DOHH2 (cell line): ENCODE results near the gene CYP2J2.

Source experiments
- H3F3A ChIP-seq: fragments of 200-600 bp; sonication (generic), shearing (Covaris generic); 2 replicates; pipeline ENCODE4 v1.6.0; 2016; ENCODE audit warnings: antibody characterized with exemption, mild to moderate bottlenecking; ENCODE audit not compliant: control insufficient read depth, insufficient read depth
- H3K27ac ChIP-seq: fragments of 200-600 bp; sonication (generic); 2 replicates; pipeline ENCODE4 v1.5.1; 2014; ENCODE audit warnings: low read depth, mild to moderate bottlenecking, low read length, moderate library complexity
- H3K27me3 ChIP-seq: fragments of 200-600 bp; sonication (generic); 2 replicates; pipeline ENCODE4 v1.6.1; 2014; ENCODE audit warnings: mild to moderate bottlenecking, low read length, mixed read lengths; ENCODE audit not compliant: control insufficient read depth
- H3K36me3 ChIP-seq: fragments of 200-600 bp; sonication (generic); 2 replicates; pipeline ENCODE4 v1.6.1; 2014; ENCODE audit warnings: mild to moderate bottlenecking, low read length, moderate library complexity, mixed read lengths; ENCODE audit not compliant: control insufficient read depth
- H3K4me1 ChIP-seq: fragments of 200-600 bp; sonication (generic); 2 replicates; pipeline ENCODE4 v1.6.1; 2014; ENCODE audit warnings: mild to moderate bottlenecking, low read length, mixed read lengths; ENCODE audit not compliant: control insufficient read depth
- H3K4me2 ChIP-seq: fragments of 200-600 bp; sonication (generic); 2 replicates; pipeline ENCODE4 v1.6.0; 2014; ENCODE audit warnings: mild to moderate bottlenecking, low read length, moderate library complexity
- H3K4me3 ChIP-seq: fragments of 200-600 bp; sonication (generic); 2 replicates; pipeline ENCODE4 v1.5.1; 2014; ENCODE audit warnings: mild to moderate bottlenecking, low read length, mixed read lengths
- H3K79me2 ChIP-seq: fragments of 200-600 bp; sonication (generic); 2 replicates; pipeline ENCODE4 v1.6.1; 2014; ENCODE audit warnings: mild to moderate bottlenecking, low read length, mixed read lengths; ENCODE audit not compliant: control insufficient read depth
- H3K9me2 ChIP-seq: fragments of 200-600 bp; sonication (generic); replicated peaks from 2 replicates; pipeline ENCODE4 v1.6.1; 2014; ENCODE audit warnings: mild to moderate bottlenecking, low read length, mixed read lengths; ENCODE audit not compliant: control insufficient read depth
- H3K9me3 ChIP-seq: fragments of 200-600 bp; sonication (generic); 2 replicates; pipeline ENCODE4 v1.6.1; 2014; ENCODE audit warnings: antibody characterized with exemption, low read length, mixed read lengths; ENCODE audit not compliant: control insufficient read depth, insufficient read depth
- H4K20me1 ChIP-seq: fragments of 200-600 bp; sonication (generic); 2 replicates; pipeline ENCODE4 v1.6.0; 2014; ENCODE audit warnings: low read depth, mild to moderate bottlenecking, antibody characterized with exemption, low read length, moderate library complexity; ENCODE audit not compliant: control insufficient read depth, insufficient read depth
- EZH2phosphoT487 ChIP-seq: fragments of 200-600 bp; sonication (generic); IDR thresholded peaks from 2 replicates; pipeline ENCODE4 v1.6.1; 2017; ENCODE audit warnings: borderline replicate concordance, mild to moderate bottlenecking, antibody characterized with exemption, low read length, moderate library complexity, mixed read lengths
- TF ChIP-seq, protein P1 (sequence below): fragments of 200-600 bp; sonication (generic); IDR thresholded peaks from one replicate; pipeline ENCODE4 v1.5.1; 2014; ENCODE audit warnings: antibody characterized with exemption, mild to moderate bottlenecking, low read depth, low read length; ENCODE audit not compliant: poor library complexity, severe bottlenecking

The CYP2J2 gene

DNA sequence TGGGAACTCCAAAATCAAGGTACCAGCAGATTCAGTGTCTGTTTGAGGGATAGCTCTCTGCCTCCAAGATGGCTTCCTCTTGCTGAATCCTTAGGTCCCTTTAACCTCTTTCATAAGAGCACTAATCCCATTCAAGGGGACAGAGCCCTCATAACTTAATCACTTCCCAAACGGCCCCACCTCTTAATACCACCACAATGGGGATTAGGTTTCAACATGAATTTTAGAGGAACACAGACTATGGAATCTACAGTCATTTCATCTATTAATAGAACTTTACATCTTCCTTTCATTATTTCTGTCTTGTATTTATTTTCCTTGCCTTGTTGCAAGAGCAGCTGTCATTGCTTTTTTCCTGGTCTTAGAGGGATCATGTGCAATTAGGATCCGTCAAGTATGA is 81.5 kb downstream of the CYP2J2 start:
- no peaks in the 10 kb centered on the region for H3K36me3 ChIP-seq
- no peak for TF ChIP-seq EZH2phosphoT487
- TF ChIP-seq, protein P1, sequence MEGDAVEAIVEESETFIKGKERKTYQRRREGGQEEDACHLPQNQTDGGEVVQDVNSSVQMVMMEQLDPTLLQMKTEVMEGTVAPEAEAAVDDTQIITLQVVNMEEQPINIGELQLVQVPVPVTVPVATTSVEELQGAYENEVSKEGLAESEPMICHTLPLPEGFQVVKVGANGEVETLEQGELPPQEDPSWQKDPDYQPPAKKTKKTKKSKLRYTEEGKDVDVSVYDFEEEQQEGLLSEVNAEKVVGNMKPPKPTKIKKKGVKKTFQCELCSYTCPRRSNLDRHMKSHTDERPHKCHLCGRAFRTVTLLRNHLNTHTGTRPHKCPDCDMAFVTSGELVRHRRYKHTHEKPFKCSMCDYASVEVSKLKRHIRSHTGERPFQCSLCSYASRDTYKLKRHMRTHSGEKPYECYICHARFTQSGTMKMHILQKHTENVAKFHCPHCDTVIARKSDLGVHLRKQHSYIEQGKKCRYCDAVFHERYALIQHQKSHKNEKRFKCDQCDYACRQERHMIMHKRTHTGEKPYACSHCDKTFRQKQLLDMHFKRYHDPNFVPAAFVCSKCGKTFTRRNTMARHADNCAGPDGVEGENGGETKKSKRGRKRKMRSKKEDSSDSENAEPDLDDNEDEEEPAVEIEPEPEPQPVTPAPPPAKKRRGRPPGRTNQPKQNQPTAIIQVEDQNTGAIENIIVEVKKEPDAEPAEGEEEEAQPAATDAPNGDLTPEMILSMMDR, result no peak
- H3K9me2 ChIP-seq, result no peaks in the 10 kb centered on the region
- H3K9me3 ChIP-seq, result no peaks in the 10 kb centered on the region
- no peaks in the 10 kb centered on the region for H4K20me1 ChIP-seq
- no peak overlapping the region for H3K27ac ChIP-seq
- no peak overlapping the region for H3K4me2 ChIP-seq
- no peaks in the 10 kb centered on the region for H3K4me1 ChIP-seq
- H3K4me3 ChIP-seq, result no peak overlapping the region
- no peaks in the 10 kb centered on the region for H3K79me2 ChIP-seq
- H3K27me3 ChIP-seq, result no peaks in the 10 kb centered on the region
- H3F3A ChIP-seq, result no peaks in the 10 kb centered on the region
